H1 (cell line): ENCODE results near the gene KRT85. TPM values are rescaled to one million over a fixed set of nuclear protein-coding genes. Genes with fewer than 3 reads are reported as not detected.

ENCODE experiments used
- CTCF ChIA-PET: fragments of 300-600 bp; sonication (Branson Sonifier 250); formaldehyde crosslinking; loops from one replicate; lab custom pipeline; 2021; ENCODE audit not compliant: partially characterized antibody; lab: Charles Lee
- POLR2A ChIA-PET: fragments of 300-600 bp; sonication (Branson Sonifier 250); formaldehyde crosslinking; loops from one replicate; lab custom pipeline; 2021; ENCODE audit warnings: inconsistent platforms; ENCODE audit not compliant: partially characterized antibody; lab: Charles Lee
- DNase-seq, 2 experiments: peaks; one replicate each; pipeline versions ENCODE4 v3.0.0 to v3.0.0-alpha.2; 2010 to 2022; ENCODE audit warnings: low spot score in 2 of 2, low read depth in 1 of 2, mixed read lengths in 1 of 2
- FAIRE-seq: peaks from 2 replicates; lab custom pipeline; 2011; peaks lifted over from hg19 to GRCh38; lab: Jason Lieb, UNC
- H2AFZ ChIP-seq: 2 replicates; pipeline ENCODE4 v1.8.1; 2012; ENCODE audit warnings: low read length, inconsistent platforms
- H2AK5ac ChIP-seq: 2 replicates; pipeline ENCODE4 v1.6.1; 2013; ENCODE audit warnings: low read depth, low read length
- H2BK120ac ChIP-seq: replicated peaks from 2 replicates; pipeline ENCODE3; 2013; ENCODE audit warnings: low read depth, low read length, inconsistent platforms
- H2BK12ac ChIP-seq: 2 replicates; pipeline ENCODE4 v1.6.1; 2013; ENCODE audit warnings: low read depth, low read length
- H2BK15ac ChIP-seq: 2 replicates; pipeline ENCODE4 v1.6.1; 2013; ENCODE audit warnings: low read length
- H2BK20ac ChIP-seq: 2 replicates; pipeline ENCODE4 v1.6.1; 2013; ENCODE audit warnings: low read length
- H2BK5ac ChIP-seq: 2 replicates; pipeline ENCODE4 v1.6.1; 2013; ENCODE audit warnings: low read depth, low read length
- H3K14ac ChIP-seq: 2 replicates; pipeline ENCODE4 v1.6.1; 2013; ENCODE audit warnings: inconsistent platforms; ENCODE audit not compliant: insufficient read length
- H3K18ac ChIP-seq: 2 replicates; pipeline ENCODE4 v1.6.1; 2013; ENCODE audit warnings: low read length; ENCODE audit errors: extremely low read depth
- H3K23ac ChIP-seq: 2 replicates; pipeline ENCODE4 v1.6.1; 2013; ENCODE audit warnings: inconsistent platforms; ENCODE audit not compliant: insufficient read length
- H3K23me2 ChIP-seq: 2 replicates; pipeline ENCODE4 v1.6.1; 2013; ENCODE audit warnings: low read depth, low read length
- H3K27ac ChIP-seq: 2 replicates; pipeline ENCODE4 v1.6.1; 2011; ENCODE audit warnings: low read depth, low read length, inconsistent platforms
- H3K27me3 ChIP-seq, 4 experiments: replicated peaks in 1 of 4; 1 replicate in 1 of 4; 2 replicates in 3 of 4; pipeline versions ENCODE4 v1.6.1 to v1.8.1; 2011 to 2013; ENCODE audit warnings: low read length in 3 of 4, mild to moderate bottlenecking in 3 of 4, inconsistent platforms in 2 of 4, mixed read lengths in 2 of 4, moderate library complexity in 1 of 4; ENCODE audit not compliant: control insufficient read depth in 3 of 4, insufficient read depth in 3 of 4; ENCODE audit errors: extremely low read depth in 1 of 4
- H3K36me3 ChIP-seq, 4 experiments: 2 replicates each; pipeline versions ENCODE4 v1.6.1 to v1.8.1; 2011 to 2013; ENCODE audit warnings: mild to moderate bottlenecking in 4 of 4, low read length in 3 of 4, moderate library complexity in 2 of 4, control low read depth in 1 of 4, inconsistent platforms in 1 of 4; ENCODE audit not compliant: insufficient read depth in 4 of 4, control insufficient read depth in 2 of 4
- H3K4ac ChIP-seq: replicated peaks from 2 replicates; pipeline ENCODE3; 2013; ENCODE audit warnings: low read length, low read depth, mixed read lengths, inconsistent platforms; ENCODE audit not compliant: insufficient read length
- H3K4me1 ChIP-seq, 4 experiments: replicated peaks in 1 of 4; 1 replicate in 1 of 4; 2 replicates in 3 of 4; pipeline versions ENCODE4 v1.6.1 to v1.8.1; 2011 to 2013; ENCODE audit warnings: low read length in 3 of 4, inconsistent platforms in 2 of 4, mixed read lengths in 1 of 4; ENCODE audit not compliant: insufficient read depth in 4 of 4, control insufficient read depth in 3 of 4
- H3K4me2 ChIP-seq, 2 experiments: 2 replicates each; pipeline versions ENCODE4 v1.6.1 to v1.8.1; 2011 to 2013; ENCODE audit warnings: low read depth in 2 of 2, low read length in 2 of 2, control low read depth in 1 of 2, inconsistent platforms in 1 of 2, mild to moderate bottlenecking in 1 of 2; ENCODE audit not compliant: insufficient read depth in 1 of 2
- H3K4me3 ChIP-seq, 4 experiments: fragments of 200-600, 300-600 bp in 1 of 4; sonication (generic), shearing (Covaris generic), sonication (Bioruptor Twin) in 1 of 4; 2 replicates each; pipeline versions ENCODE4 v1.5.1 to v1.8.1; 2011 to 2016; ENCODE audit warnings: low read length in 4 of 4, low read depth in 3 of 4, control low read depth in 2 of 4, inconsistent platforms in 2 of 4, mild to moderate bottlenecking in 2 of 4, mixed read lengths in 1 of 4, moderate library complexity in 1 of 4; ENCODE audit not compliant: insufficient read depth in 2 of 4; ENCODE audit errors: extremely low read depth in 1 of 4
- H3K56ac ChIP-seq: replicated peaks from 2 replicates; pipeline ENCODE3; 2013; ENCODE audit warnings: low read depth, mild to moderate bottlenecking, mixed read lengths, low read length, inconsistent platforms; ENCODE audit not compliant: insufficient read length
- H3K79me1 ChIP-seq: 2 replicates; pipeline ENCODE4 v1.6.1; 2013; ENCODE audit warnings: low read depth, low read length, control low read depth
- H3K79me2 ChIP-seq, 2 experiments: 2 replicates each; pipeline versions ENCODE4 v1.6.1 to v1.8.1; 2012 to 2013; ENCODE audit warnings: low read length in 2 of 2, mild to moderate bottlenecking in 2 of 2, inconsistent platforms in 1 of 2; ENCODE audit not compliant: insufficient read depth in 2 of 2, control insufficient read depth in 1 of 2
- H3K9ac ChIP-seq, 4 experiments: replicated peaks in 1 of 4; 1 replicate in 1 of 4; 2 replicates in 3 of 4; pipeline versions ENCODE4 v1.6.1 to v1.8.1; 2011 to 2013; ENCODE audit warnings: low read depth in 3 of 4, low read length in 3 of 4, control low read depth in 2 of 4, mild to moderate bottlenecking in 2 of 4, moderate library complexity in 2 of 4, inconsistent platforms in 1 of 4; ENCODE audit errors: extremely low read depth in 1 of 4
- H3K9me3 ChIP-seq, 2 experiments: 2 replicates each; pipeline versions ENCODE4 v1.6.1 to v1.8.1; 2012 to 2013; ENCODE audit warnings: mild to moderate bottlenecking in 2 of 2, moderate library complexity in 2 of 2, control low read depth in 1 of 2, inconsistent platforms in 1 of 2, low read depth in 1 of 2, low read length in 1 of 2, mixed read lengths in 1 of 2; ENCODE audit not compliant: insufficient read depth in 2 of 2
- H4K20me1 ChIP-seq, 2 experiments: replicated peaks in 1 of 2; 2 replicates each; pipeline versions ENCODE3 to v1.8.1; 2011 to 2013; ENCODE audit warnings: inconsistent platforms in 2 of 2, low read length in 2 of 2, mild to moderate bottlenecking in 1 of 2; ENCODE audit not compliant: insufficient read depth in 2 of 2, control insufficient read depth in 1 of 2
- H4K5ac ChIP-seq: 2 replicates; pipeline ENCODE4 v1.6.1; 2013; ENCODE audit warnings: low read length, low read depth, mixed read lengths, inconsistent platforms; ENCODE audit not compliant: insufficient read length
- H4K8ac ChIP-seq: 2 replicates; pipeline ENCODE4 v1.8.0; 2013; ENCODE audit warnings: mild to moderate bottlenecking, moderate library complexity, low read length, inconsistent platforms; ENCODE audit not compliant: insufficient read depth; ENCODE audit errors: extremely low read depth
- H4K91ac ChIP-seq: replicated peaks from 2 replicates; pipeline ENCODE3; 2013; ENCODE audit warnings: low read length, mixed read lengths, inconsistent platforms; ENCODE audit not compliant: insufficient read length
- CHD2 ChIP-seq: IDR thresholded peaks from 2 replicates; pipeline ENCODE4 v1.6.1; 2012; ENCODE audit warnings: low read length, improper control_type of control experiment
- CREB1 ChIP-seq: IDR thresholded peaks from 2 replicates; pipeline ENCODE4 v1.6.1; 2012; ENCODE audit warnings: inconsistent platforms
- E2F6 ChIP-seq: IDR thresholded peaks from 2 replicates; pipeline ENCODE4 v1.6.1; 2012; ENCODE audit warnings: inconsistent platforms
- GABPA ChIP-seq: IDR thresholded peaks from 2 replicates; pipeline ENCODE4 v1.6.1; 2011; ENCODE audit warnings: mild to moderate bottlenecking, low read length, moderate library complexity, borderline replicate concordance; ENCODE audit not compliant: insufficient read depth
- JUND ChIP-seq: IDR thresholded peaks from 2 replicates; pipeline ENCODE4 v1.6.1; 2011; ENCODE audit warnings: mild to moderate bottlenecking, improper control_type of control experiment, low read length
- MAFK ChIP-seq: IDR thresholded peaks from 2 replicates; pipeline ENCODE4 v1.6.1; 2012; ENCODE audit warnings: low read depth, mild to moderate bottlenecking, improper control_type of control experiment, low read length
- NANOG ChIP-seq: IDR thresholded peaks from 2 replicates; pipeline ENCODE4 v1.6.1; 2011; ENCODE audit warnings: low read length, low read depth, mild to moderate bottlenecking, inconsistent platforms; ENCODE audit not compliant: insufficient read depth, poor library complexity, severe bottlenecking
- PHF8 ChIP-seq: fragments of 200-600 bp; sonication (generic); conservative IDR thresholded peaks from 2 replicates; pipeline ENCODE4 v1.7.1; 2012; ENCODE audit warnings: low read depth, mild to moderate bottlenecking, inconsistent platforms, low read length, moderate library complexity
- SIN3A ChIP-seq, 2 experiments: IDR thresholded peaks in 1 of 2; conservative IDR thresholded peaks in 1 of 2; 2 replicates each; pipeline ENCODE4 v1.6.1; 2011 to 2012; ENCODE audit warnings: low read length in 2 of 2, improper control_type of control experiment in 1 of 2, low read depth in 1 of 2, mild to moderate bottlenecking in 1 of 2
- SP2 ChIP-seq: IDR thresholded peaks from 2 replicates; pipeline ENCODE4 v1.6.1; 2012; ENCODE audit warnings: mild to moderate bottlenecking, low read length, inconsistent platforms
- YY1 ChIP-seq: IDR thresholded peaks from 2 replicates; pipeline ENCODE4 v1.6.1; 2011; ENCODE audit warnings: low read depth, mild to moderate bottlenecking, low read length
- WGBS, 2 experiments: shearing (Covaris generic) in 1 of 2; methylation state at CpG; one replicate each; pipeline versions ENCODE4 v1.1.6 to v1.1.7; 2013 to 2015; ENCODE audit warnings: low lambda C conversion rate in 2 of 2, mixed read lengths in 2 of 2, inconsistent platforms in 1 of 2, low coverage in 1 of 2, missing lambda C conversion rate in 1 of 2; ENCODE audit not compliant: insufficient replicate concordance in 2 of 2, insufficient coverage in 1 of 2, insufficient read length in 1 of 2; ENCODE audit errors: extremely low coverage in 1 of 2, missing lambda C conversion rate in 1 of 2; 5-methylcytosine and 5-hydroxymethylcytosine counted together
- polyA plus RNA-seq, 7 experiments: library from polyadenylated mRNA; depleted of rRNA in 3 of 7; stranded (reverse) in 5 of 7; unstranded in 2 of 7; fragments of >200 nt in 5 of 7; fragments of 200-250 nt in 2 of 7; gene quantifications; 1 replicate in 5 of 7; 2 replicates in 1 of 7; 4 replicates in 1 of 7; pipeline versions ENCODE4 v1.2.1 to v1.2.3, GENCODE V29; 2011 to 2013; ENCODE audit warnings: missing spikeins in 2 of 7, mixed read lengths in 2 of 7
- total RNA-seq: library from RNA; stranded (reverse); fragmentation: NEBNext Ultra II Directional; extraction: Animal tissue kit (Norgen Biotek cat#: 25700); gene quantifications from 2 replicates; pipeline ENCODE4 v1.2.1, GENCODE V29; 2021

KRT85 gene
- total and polyA plus RNA-seq, 2 of the 8 experiments (the other 6 are each of a cell fraction or from before 2014, with no cell fraction given), result not detected

- Histone ChIP-seq H3K79me1 (no peaks in the 10 kb centered on the region), H3K36me3 (no peaks in the 10 kb centered on the region), H3K18ac (no peak overlapping the region), H2BK120ac (no peak overlapping the region), H3K23me2 (peaks cover 3% of the 10 kb centered on the region; the same call in 1 of the 2 replicates), H3K14ac (no peak overlapping the region), H2BK20ac (no peak overlapping the region), H4K8ac (no peak overlapping the region), H3K27me3 (peaks cover 0 to 4% (median 0%) of the 10 kb centered on the region in 4 experiments; a peak in 2 of 7 replicates), H4K91ac (no peak overlapping the region), H3K9ac (no peak overlapping the region), H3K4ac (no peak overlapping the region), H3K4me3 (no peak overlapping the region), H3K4me1 (peaks cover 0 to 5% (median under 1%) of the 10 kb centered on the region in 4 experiments; a peak in 2 of 7 replicates), H2BK12ac (no peak overlapping the region), H2AK5ac (no peak overlapping the region), H2BK15ac (no peak overlapping the region), H3K9me3 (no peaks in the 10 kb centered on the region), H4K20me1 (no peaks in the 10 kb centered on the region), H3K27ac (no peak overlapping the region), H3K4me2 (no peak overlapping the region), H2BK5ac (no peak overlapping the region), H3K23ac (no peak overlapping the region), H3K56ac (no peak overlapping the region), H4K5ac (no peak overlapping the region), H3K79me2 (no peaks in the 10 kb centered on the region), H2AFZ (no peak overlapping the region)
- FAIRE-seq (no peak), DNase-seq (no peak)
- ChIA-PET POLR2A (no interaction called here), CTCF (interaction anchor here (0.9 to 11.3 kb wide), 11 partner anchors 9 to 479 kb away, joined by 3 to 112 read pairs (median 3); partner anchors contain the start of genes KRT71 and KRT85)
- WGBS, 2 experiments, result 89% methylated on average over 16 of the region's 16 CpGs; no CpG with 5 or more reads in 1 of the 2 experiments
- no peak for TF ChIP-seq SIN3A (conservative IDR thresholded peaks at IDR 0.05 in 1 of 2, IDR thresholded peaks at IDR 0.05 in 1 of 2; ENCODE audit: low read depth in 1 of 2, low read length in 2 of 2)
- no peak for TF ChIP-seq JUND
- TF ChIP-seq E2F6, result no peak
- TF ChIP-seq SP2, result no peak
- TF ChIP-seq NANOG, result no peak
- no peak for TF ChIP-seq PHF8
- TF ChIP-seq CHD2, result no peak
- no peak for TF ChIP-seq CREB1
- TF ChIP-seq YY1, result no peak
- TF ChIP-seq MAFK, result no peak
- no peak for TF ChIP-seq GABPA
These were observed 32.5 kb upstream of the KRT85 start for GRCh38 chr12:52399756-52400155.
